ENCODE measurements around the gene SOX14. TPM values are rescaled to one million over a fixed set of nuclear protein-coding genes. Genes with fewer than 3 reads are reported as not detected.

Gene SOX14
- total RNA-seq, 5 donors from 2014 or later (not counting 1 experiment from before 2014, with no cell fraction given), result not detected

DNA sequence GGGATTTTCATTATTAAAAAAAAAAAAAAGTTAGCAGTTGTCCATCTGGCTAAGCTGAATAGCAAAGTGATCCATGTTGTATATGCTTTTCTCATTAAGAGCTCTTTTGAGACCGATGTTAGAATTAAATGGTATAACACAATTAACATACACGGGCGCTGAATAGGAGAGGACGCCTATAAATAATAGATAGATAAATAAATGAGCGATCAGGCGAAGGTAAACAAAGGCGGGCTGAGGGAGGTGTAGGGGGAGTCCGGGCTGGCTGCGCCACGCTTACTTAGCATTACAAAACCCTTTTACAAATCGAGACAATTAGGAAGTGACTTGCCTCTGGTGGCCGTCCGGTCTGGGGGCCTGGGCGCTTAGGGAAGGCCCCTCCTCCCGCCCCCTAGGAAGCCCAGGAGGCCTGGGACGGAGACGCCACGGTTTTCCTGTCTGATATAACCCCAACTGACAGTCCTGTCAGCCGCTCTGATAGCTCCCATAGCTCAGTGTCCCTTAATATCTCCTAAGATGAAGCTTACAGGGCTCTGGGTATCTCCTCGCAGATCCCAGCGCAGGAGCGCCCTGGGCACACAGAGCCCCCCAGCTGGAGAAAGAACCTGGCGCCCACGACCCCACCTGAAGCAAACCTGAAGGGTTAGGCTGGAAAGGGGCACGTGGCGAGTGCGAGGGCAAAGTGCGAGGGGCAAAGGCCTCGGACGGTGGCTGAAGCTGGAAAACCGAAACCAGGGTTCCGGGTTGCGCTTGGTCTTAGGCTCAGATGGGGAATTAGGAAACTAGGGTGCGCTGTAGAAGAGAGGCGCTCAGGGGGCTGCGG lies 3.6 kb downstream of the SOX14 start:
- ChIA-PET CTCF (no interaction called here), POLR2A (no interaction called here)
- ATAC-seq (replicated peaks in 1 of 4) (no peak), DNase-seq (no peak)
- no peaks in the 10 kb centered on the region for H3K36me3 Mint-ChIP-seq
- no peak overlapping the region for H3K27ac Mint-ChIP-seq
- no peak overlapping the region for H3K4me3 Mint-ChIP-seq
- peaks cover 13 to 20% (median 20%) of the 10 kb centered on the region in 3 donors for H3K4me1 Mint-ChIP-seq
- H3K36me3 ChIP-seq (ENCODE audit: control insufficient read depth in 2 of 2, extremely low read depth in 1 of 2, insufficient read depth in 1 of 2, low read length in 1 of 2), result no peaks in the 10 kb centered on the region
- H3K27ac ChIP-seq (ENCODE audit: low read length), result no peak overlapping the region
- H3K4me1 ChIP-seq (ENCODE audit: control insufficient read depth in 1 of 2, extremely low read depth in 1 of 2, insufficient read depth in 2 of 2, low read length in 2 of 2), result peaks cover 0 to 17% of the 10 kb centered on the region in 2 experiments
- H3K27me3 Mint-ChIP-seq, result peaks cover 55 to 90% of the 10 kb centered on the region in 2 donors
- no peak overlapping the region for H3K4me3 ChIP-seq (ENCODE audit: control insufficient read depth in 1 of 2, extremely low read depth in 1 of 2, low read length in 1 of 2)
- 7% methylated on average over 25 of the region's 36 CpGs for WGBS (ENCODE audit: insufficient coverage)
- no peaks in the 10 kb centered on the region for H3K9me3 Mint-ChIP-seq
- peaks cover 20 to 85% of the 10 kb centered on the region in 2 experiments for H3K27me3 ChIP-seq (replicated peaks in 1 of 2; ENCODE audit: control insufficient read depth in 2 of 2, extremely low read depth in 1 of 2, insufficient read depth in 2 of 2, low read length in 1 of 2)
- no peaks in the 10 kb centered on the region for H3K9me3 ChIP-seq

DNA sequence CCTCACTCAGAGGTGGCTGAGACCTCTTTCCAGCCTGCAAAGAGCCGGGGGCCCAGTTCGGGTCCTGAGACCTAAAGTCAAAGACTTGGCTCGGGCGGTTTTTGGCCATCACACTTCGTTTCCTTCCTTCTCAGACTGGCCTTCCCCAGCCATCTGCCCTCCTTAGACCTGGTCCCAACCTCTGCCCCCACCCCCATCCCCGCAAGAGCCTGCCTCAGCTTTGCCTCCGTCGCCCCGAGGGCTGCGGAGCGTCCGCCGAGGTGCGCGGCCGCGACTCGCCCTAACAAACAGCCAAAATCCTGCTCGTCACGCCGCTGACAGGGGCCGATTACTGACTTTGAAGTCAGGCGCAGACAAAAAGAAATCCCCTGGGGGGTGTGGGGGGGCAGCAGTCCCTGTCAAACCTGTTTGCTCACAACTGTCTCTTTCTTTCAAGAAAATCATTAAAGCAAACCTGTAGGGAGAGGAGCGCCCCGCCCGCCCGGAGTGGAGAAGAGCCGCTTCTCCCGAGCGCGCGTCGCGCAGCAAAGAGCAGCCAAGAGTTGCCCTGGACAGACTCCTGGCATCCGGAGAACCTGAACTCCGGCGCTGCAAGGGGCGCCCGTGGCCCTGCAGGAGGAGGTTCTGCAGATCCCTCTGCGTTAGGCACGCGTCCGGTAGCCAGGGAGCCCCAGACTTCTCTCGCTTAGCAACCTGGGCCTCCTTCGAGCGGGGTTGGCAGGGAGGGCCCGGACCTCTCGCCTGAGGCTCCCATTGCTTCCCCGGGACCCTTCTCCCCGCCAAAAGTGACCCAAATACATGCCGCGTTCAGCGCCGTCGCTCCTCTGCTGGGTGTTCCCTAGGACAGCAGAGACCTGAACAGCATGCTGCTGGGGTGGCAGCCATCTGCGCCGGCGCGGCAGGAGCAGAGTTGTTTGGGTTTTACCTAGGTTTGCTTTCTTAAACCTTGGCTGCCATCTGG lies 4.5 kb downstream of the SOX14 start:
- H3K4me3 ChIP-seq (ENCODE audit: control insufficient read depth in 1 of 2, extremely low read depth in 1 of 2, low read length in 1 of 2), result no peak overlapping the region
- ChIA-PET POLR2A (no interaction called here), CTCF (no interaction called here)
- peak overlapping the region in 1 of 3 donors; percentile 40 for H3K4me3 Mint-ChIP-seq
- ATAC-seq (replicated peaks in 1 of 4) (no peak), DNase-seq (no peak)
- peaks cover 54 to 89% of the 10 kb centered on the region in 2 donors for H3K27me3 Mint-ChIP-seq
- H3K4me1 Mint-ChIP-seq, result peaks cover 13 to 20% (median 17%) of the 10 kb centered on the region in 3 donors
- H3K9me3 Mint-ChIP-seq, result no peaks in the 10 kb centered on the region
- H3K27ac Mint-ChIP-seq, result no peak overlapping the region
- peaks cover 0 to 17% of the 10 kb centered on the region in 2 experiments for H3K4me1 ChIP-seq (ENCODE audit: control insufficient read depth in 1 of 2, extremely low read depth in 1 of 2, insufficient read depth in 2 of 2, low read length in 2 of 2)
- no peaks in the 10 kb centered on the region for H3K36me3 ChIP-seq (ENCODE audit: control insufficient read depth in 2 of 2, extremely low read depth in 1 of 2, insufficient read depth in 1 of 2, low read length in 1 of 2)
- no peaks in the 10 kb centered on the region for H3K36me3 Mint-ChIP-seq
- H3K27ac ChIP-seq (ENCODE audit: low read length), result no peak overlapping the region
- peaks cover 19 to 76% of the 10 kb centered on the region in 2 experiments for H3K27me3 ChIP-seq (replicated peaks in 1 of 2; ENCODE audit: control insufficient read depth in 2 of 2, extremely low read depth in 1 of 2, insufficient read depth in 2 of 2, low read length in 1 of 2)
- WGBS (ENCODE audit: insufficient coverage), result 9% methylated on average over 46 of the region's 59 CpGs
- H3K9me3 ChIP-seq, result no peaks in the 10 kb centered on the region

DNA sequence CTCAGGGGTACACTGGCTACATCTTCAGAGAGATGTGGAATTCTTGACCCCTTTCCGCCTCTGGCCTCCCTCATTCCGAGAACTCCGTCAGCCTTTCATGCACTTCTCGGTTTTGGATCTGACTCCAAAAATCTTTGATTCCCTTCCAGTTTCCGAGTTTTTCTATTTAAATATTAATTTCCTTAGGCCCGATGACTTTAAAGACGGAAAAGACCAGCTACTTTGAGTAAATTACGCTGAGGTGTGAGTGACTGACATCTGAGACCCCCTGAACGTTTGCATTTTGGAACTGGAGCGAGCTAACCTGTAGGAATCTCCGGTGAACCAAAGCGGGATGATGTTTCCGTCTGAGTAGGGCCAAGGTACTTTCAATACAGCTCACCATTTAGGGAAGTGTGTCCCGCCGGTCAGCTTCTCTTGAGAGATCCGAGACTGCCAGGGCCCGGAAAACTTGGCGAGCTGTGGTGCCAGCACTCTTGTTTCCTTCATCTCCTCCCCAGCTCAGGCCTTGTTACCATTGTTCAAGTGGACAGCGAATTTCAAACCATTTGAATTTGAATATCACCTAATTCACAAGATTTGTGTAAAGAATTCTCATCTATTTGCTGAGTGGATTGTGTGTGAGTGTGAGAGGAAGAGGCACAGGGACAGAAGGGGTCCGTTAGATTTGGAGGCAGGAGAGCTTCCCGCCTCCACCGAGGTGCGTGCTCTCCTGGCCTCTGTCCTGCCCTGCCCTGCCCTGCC lies 5.4 kb downstream of the SOX14 start:
- Mint-ChIP-seq H3K27ac (no peak overlapping the region), H3K27me3 (peaks cover 62 to 90% of the 10 kb centered on the region in 2 donors), H3K4me3 (peak overlapping the region in 1 of 3 donors; percentile 40), H3K9me3 (no peaks in the 10 kb centered on the region), H3K36me3 (no peaks in the 10 kb centered on the region), H3K4me1 (peaks cover 13 to 20% (median 17%) of the 10 kb centered on the region in 3 donors)
- ChIA-PET CTCF (no interaction called here), POLR2A (no interaction called here)
- no peak for ATAC-seq (replicated peaks in 1 of 4)
- Histone ChIP-seq H3K4me3 (ENCODE audit: control insufficient read depth in 1 of 2, extremely low read depth in 1 of 2, low read length in 1 of 2) (no peak overlapping the region), H3K4me1 (ENCODE audit: control insufficient read depth in 1 of 2, extremely low read depth in 1 of 2, insufficient read depth in 2 of 2, low read length in 2 of 2) (peaks cover 0 to 14% of the 10 kb centered on the region in 2 experiments), H3K36me3 (ENCODE audit: control insufficient read depth in 2 of 2, extremely low read depth in 1 of 2, insufficient read depth in 1 of 2, low read length in 1 of 2) (no peaks in the 10 kb centered on the region), H3K9me3 (no peaks in the 10 kb centered on the region), H3K27ac (ENCODE audit: low read length) (no peak overlapping the region), H3K27me3 (replicated peaks in 1 of 2; ENCODE audit: control insufficient read depth in 2 of 2, extremely low read depth in 1 of 2, insufficient read depth in 2 of 2, low read length in 1 of 2) (peaks cover 21 to 69% of the 10 kb centered on the region in 2 experiments)
- 16% methylated on average over 18 of the region's 23 CpGs for WGBS (ENCODE audit: insufficient coverage)
- no peak for DNase-seq

DNA sequence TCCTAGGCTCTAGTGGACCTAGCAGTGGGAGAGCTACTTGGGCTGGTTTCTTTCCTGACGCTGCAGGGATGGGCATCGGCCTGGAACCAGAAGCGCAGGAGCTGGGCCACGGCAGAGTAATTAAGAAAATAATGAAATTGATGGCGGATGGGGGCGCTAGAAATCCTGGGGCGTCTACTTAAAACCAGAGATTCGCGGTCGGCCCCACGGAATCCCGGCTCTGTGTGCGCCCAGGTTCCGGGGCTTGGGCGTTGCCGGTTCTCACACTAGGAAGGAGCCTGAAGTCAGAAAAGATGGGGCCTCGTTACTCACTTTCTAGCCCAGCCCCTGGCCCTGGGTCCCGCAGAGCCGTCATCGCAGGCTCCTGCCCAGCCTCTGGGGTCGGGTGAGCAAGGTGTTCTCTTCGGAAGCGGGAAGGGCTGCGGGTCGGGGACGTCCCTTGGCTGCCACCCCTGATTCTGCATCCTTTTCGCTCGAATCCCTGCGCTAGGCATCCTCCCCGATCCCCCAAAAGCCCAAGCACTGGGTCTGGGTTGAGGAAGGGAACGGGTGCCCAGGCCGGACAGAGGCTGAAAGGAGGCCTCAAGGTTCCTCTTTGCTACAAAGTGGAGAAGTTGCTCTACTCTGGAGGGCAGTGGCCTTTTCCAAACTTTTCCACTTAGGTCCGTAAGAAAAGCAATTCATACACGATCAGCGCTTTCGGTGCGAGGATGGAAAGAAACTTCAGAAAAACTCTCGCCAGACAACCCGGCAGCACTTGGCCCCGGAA lies 6.1 kb downstream of the SOX14 start:
- POLR2A ChIA-PET, result no interaction called here
- Histone ChIP-seq H3K9me3 (no peaks in the 10 kb centered on the region), H3K4me3 (ENCODE audit: control insufficient read depth in 1 of 2, extremely low read depth in 1 of 2, low read length in 1 of 2) (no peak overlapping the region), H3K36me3 (ENCODE audit: control insufficient read depth in 2 of 2, extremely low read depth in 1 of 2, insufficient read depth in 1 of 2, low read length in 1 of 2) (no peaks in the 10 kb centered on the region), H3K4me1 (ENCODE audit: control insufficient read depth in 1 of 2, extremely low read depth in 1 of 2, insufficient read depth in 2 of 2, low read length in 2 of 2) (peaks cover 0 to 14% of the 10 kb centered on the region in 2 experiments), H3K27me3 (replicated peaks in 1 of 2; ENCODE audit: control insufficient read depth in 2 of 2, extremely low read depth in 1 of 2, insufficient read depth in 2 of 2, low read length in 1 of 2) (peaks cover 23 to 63% of the 10 kb centered on the region in 2 experiments), H3K27ac (ENCODE audit: low read length) (no peak overlapping the region)
- no peaks in the 10 kb centered on the region for H3K36me3 Mint-ChIP-seq
- peaks cover 67 to 89% of the 10 kb centered on the region in 2 donors for H3K27me3 Mint-ChIP-seq
- H3K4me3 Mint-ChIP-seq, result no peak overlapping the region
- WGBS (ENCODE audit: insufficient coverage), result 6% methylated on average over 29 of the region's 40 CpGs
- no peak for ATAC-seq (replicated peaks in 1 of 4)
- H3K9me3 Mint-ChIP-seq, result no peaks in the 10 kb centered on the region
- no peak for DNase-seq
- H3K4me1 Mint-ChIP-seq, result peaks cover 13 to 20% (median 17%) of the 10 kb centered on the region in 3 donors
- CTCF ChIA-PET, result no interaction called here
- H3K27ac Mint-ChIP-seq, result no peak overlapping the region

DNA sequence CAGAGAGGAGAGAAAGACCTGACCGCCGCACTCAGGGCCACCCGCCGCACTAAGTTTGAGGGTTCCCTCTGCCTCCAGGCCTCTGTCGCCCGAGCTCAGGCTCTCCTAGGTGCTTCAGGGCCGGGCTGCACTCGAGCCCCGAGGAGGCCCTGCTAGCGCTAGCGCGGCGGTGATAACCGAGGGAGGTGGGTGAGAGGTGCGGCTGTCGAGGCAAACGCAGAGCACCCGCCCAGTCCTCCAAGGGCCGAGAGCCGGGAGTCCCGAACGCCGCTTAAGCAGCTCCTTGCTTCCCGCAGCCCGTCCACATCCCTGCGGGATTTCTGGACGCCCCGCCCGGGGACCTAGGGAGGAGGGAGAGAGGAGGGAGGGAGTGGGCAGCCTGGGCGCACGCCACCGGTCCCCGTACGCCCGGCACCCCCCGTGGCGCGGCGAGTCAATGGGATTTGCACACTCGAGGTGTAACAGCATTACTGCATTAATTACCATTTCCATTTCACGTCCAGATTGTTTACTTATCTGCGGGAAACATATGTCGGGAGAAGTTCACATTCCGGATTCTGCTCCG lies 6.8 kb downstream of the SOX14 start:
- Histone ChIP-seq H3K4me1 (ENCODE audit: control insufficient read depth in 1 of 2, extremely low read depth in 1 of 2, insufficient read depth in 2 of 2, low read length in 2 of 2) (peaks cover 0 to 14% of the 10 kb centered on the region in 2 experiments), H3K36me3 (ENCODE audit: control insufficient read depth in 2 of 2, extremely low read depth in 1 of 2, insufficient read depth in 1 of 2, low read length in 1 of 2) (no peaks in the 10 kb centered on the region), H3K9me3 (no peaks in the 10 kb centered on the region), H3K4me3 (ENCODE audit: control insufficient read depth in 1 of 2, extremely low read depth in 1 of 2, low read length in 1 of 2) (no peak overlapping the region), H3K27me3 (replicated peaks in 1 of 2; ENCODE audit: control insufficient read depth in 2 of 2, extremely low read depth in 1 of 2, insufficient read depth in 2 of 2, low read length in 1 of 2) (peaks cover 23 to 59% of the 10 kb centered on the region in 2 experiments), H3K27ac (ENCODE audit: low read length) (no peak overlapping the region)
- H3K9me3 Mint-ChIP-seq, result no peaks in the 10 kb centered on the region
- POLR2A ChIA-PET, result no interaction called here
- no peaks in the 10 kb centered on the region for H3K36me3 Mint-ChIP-seq
- DNase-seq (no peak), ATAC-seq (replicated peaks in 1 of 4) (no peak)
- peaks cover 13 to 20% (median 17%) of the 10 kb centered on the region in 3 donors for H3K4me1 Mint-ChIP-seq
- CTCF ChIA-PET, result no interaction called here
- H3K27me3 Mint-ChIP-seq, result peaks cover 65 to 84% of the 10 kb centered on the region in 2 donors
- H3K4me3 Mint-ChIP-seq, result peak overlapping the region in 1 of 3 donors; percentile 72
- no peak overlapping the region for H3K27ac Mint-ChIP-seq
- WGBS (ENCODE audit: insufficient coverage), result 8% methylated on average over 27 of the region's 45 CpGs
